ENCODE results near the gene COMTD1. TPM values are rescaled to one million over a fixed set of nuclear protein-coding genes. Genes with fewer than 3 reads are reported as not detected.

Gene COMTD1
- total and polyA plus RNA-seq, 4 donors = 4.6 to 64.1 (median 29.4) TPM

- WGBS, 2 donors = 88 to 92% methylated on average over 6 of the region's 6 CpGs
- Histone ChIP-seq H3K4me1 (ENCODE audit: control insufficient read depth in 5 of 5, insufficient read depth in 5 of 5, low read length in 5 of 5) (peaks cover 0 to 20% (median 9%) of the 10 kb centered on the region in 5 donors), H3K9ac (ENCODE audit: insufficient read depth in 1 of 2, low read length in 2 of 2) (peak overlapping the region in 1 of 2 donors; percentile 91), H3K9me3 (ENCODE audit: control insufficient read depth in 4 of 4, insufficient read depth in 3 of 4, low read length in 3 of 4) (no peaks in the 10 kb centered on the region), H3K36me3 (ENCODE audit: control insufficient read depth in 4 of 4, insufficient read depth in 4 of 4, low read length in 4 of 4) (peaks cover 13 to 29% (median 19%) of the 10 kb centered on the region in 4 donors), H3K27me3 (ENCODE audit: control insufficient read depth in 3 of 3, insufficient read depth in 3 of 3, low read length in 2 of 3) (no peaks in the 10 kb centered on the region), H3K4me3 (no peak overlapping the region), H3K27ac (ENCODE audit: low read depth in 1 of 2, low read length in 1 of 2) (no peak overlapping the region)
- DNase-seq (no peak), ATAC-seq (ENCODE audit: insufficient read depth, low FRiP score) (no peak)
- TF ChIP-seq CTCF (IDR thresholded peaks at IDR 0.05; ENCODE audit: control extremely low read depth, extremely low read depth) = no peak
Measured at GRCh38 chr10:75212343-75212742, 23.4 kb downstream of the COMTD1 start.

GRCh38 chr10:75211007-75211691 lies 24.6 kb downstream of the COMTD1 start:
- ATAC-seq (ENCODE audit: insufficient read depth, low FRiP score) (peak; percentile 27), DNase-seq (peak in 2 of 3 donors; percentile 33 to 37)
- Histone ChIP-seq H3K9ac (ENCODE audit: insufficient read depth in 1 of 2, low read length in 2 of 2) (peak overlapping the region; percentile 79 to 91), H3K9me3 (ENCODE audit: control insufficient read depth in 4 of 4, insufficient read depth in 3 of 4, low read length in 3 of 4) (no peaks in the 10 kb centered on the region), H3K36me3 (ENCODE audit: control insufficient read depth in 4 of 4, insufficient read depth in 4 of 4, low read length in 4 of 4) (peaks cover 7 to 24% (median 14%) of the 10 kb centered on the region in 4 donors), H3K4me3 (peak overlapping the region; percentile 79), H3K27ac (ENCODE audit: low read depth in 1 of 2, low read length in 1 of 2) (peak overlapping the region; percentile 98 to 100), H3K4me1 (ENCODE audit: control insufficient read depth in 5 of 5, insufficient read depth in 5 of 5, low read length in 5 of 5) (peaks cover 0 to 20% (median 6%) of the 10 kb centered on the region in 5 donors), H3K27me3 (ENCODE audit: control insufficient read depth in 3 of 3, insufficient read depth in 3 of 3, low read length in 2 of 3) (no peaks in the 10 kb centered on the region)
- TF ChIP-seq CTCF (IDR thresholded peaks at IDR 0.05; ENCODE audit: control extremely low read depth, extremely low read depth) = no peak
- WGBS, 2 donors = 1% methylated on average over 38 of the region's 38 CpGs

- no peak for TF ChIP-seq CTCF (IDR thresholded peaks at IDR 0.05; ENCODE audit: control extremely low read depth, extremely low read depth)
- Histone ChIP-seq H3K9ac (ENCODE audit: insufficient read depth in 1 of 2, low read length in 2 of 2) (peak within 1 kb of the TSS; percentile 91 to 97), H3K27me3 (ENCODE audit: control insufficient read depth in 3 of 3, insufficient read depth in 3 of 3, low read length in 2 of 3) (no peaks in the 10 kb centered on the region), H3K27ac (ENCODE audit: low read depth in 1 of 2, low read length in 1 of 2) (peak within 1 kb of the TSS; percentile 98 to 100), H3K4me3 (peak within 1 kb of the TSS; percentile 79), H3K4me1 (ENCODE audit: control insufficient read depth in 5 of 5, insufficient read depth in 5 of 5, low read length in 5 of 5) (peaks cover 0 to 20% (median 4%) of the 10 kb centered on the region in 5 donors), H3K36me3 (ENCODE audit: control insufficient read depth in 4 of 4, insufficient read depth in 4 of 4, low read length in 4 of 4) (peaks cover 3 to 20% (median 13%) of the 10 kb centered on the region in 4 donors), H3K9me3 (ENCODE audit: control insufficient read depth in 4 of 4, insufficient read depth in 3 of 4, low read length in 3 of 4) (no peaks in the 10 kb centered on the region)
- 0% methylated on average over 51 to 80 of the region's 80 CpGs for WGBS, 2 donors
- DNase-seq (peak; percentile 94 to 95 (median 94)), ATAC-seq (ENCODE audit: insufficient read depth, low FRiP score) (peak; percentile 96)
Measured at GRCh38 chr10:75210282-75211006, 25.3 kb downstream of the COMTD1 start, which contains the start of gene VDAC2. Gene VDAC2, plus strand, starts transcription at chr10:75210796. Its CDS starts 363 bp downstream, at chr10:75211159.
